GM19238 (cell line): ENCODE measurements around the gene PLCG2.

ENCODE experiments used
- DNase-seq: peaks from one replicate; pipeline ENCODE4 v3.0.0; 2011; ENCODE audit warnings: low spot score; ENCODE audit not compliant: insufficient read length

PLCG2 gene

DNA sequence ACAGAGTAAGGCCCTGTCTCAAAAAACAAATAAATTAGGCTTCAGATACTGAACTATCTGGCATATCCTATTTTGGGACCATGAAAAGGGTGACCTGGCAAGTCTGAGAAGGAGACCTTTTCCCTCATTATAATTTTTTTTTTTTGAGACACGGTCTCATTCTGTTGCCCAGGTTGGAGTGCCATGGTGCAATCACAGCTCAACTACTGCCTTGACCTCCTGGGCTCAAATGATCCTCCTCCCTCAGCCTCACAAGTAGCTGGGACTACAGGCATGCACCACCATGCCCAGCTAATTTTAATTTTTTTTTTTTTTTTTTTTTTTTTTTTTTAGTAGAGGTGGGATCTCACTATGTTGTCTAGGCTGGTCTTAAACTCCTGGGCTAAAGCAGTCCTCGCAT lies 37.3 kb downstream of the PLCG2 start:
- no peak for DNase-seq

DNA sequence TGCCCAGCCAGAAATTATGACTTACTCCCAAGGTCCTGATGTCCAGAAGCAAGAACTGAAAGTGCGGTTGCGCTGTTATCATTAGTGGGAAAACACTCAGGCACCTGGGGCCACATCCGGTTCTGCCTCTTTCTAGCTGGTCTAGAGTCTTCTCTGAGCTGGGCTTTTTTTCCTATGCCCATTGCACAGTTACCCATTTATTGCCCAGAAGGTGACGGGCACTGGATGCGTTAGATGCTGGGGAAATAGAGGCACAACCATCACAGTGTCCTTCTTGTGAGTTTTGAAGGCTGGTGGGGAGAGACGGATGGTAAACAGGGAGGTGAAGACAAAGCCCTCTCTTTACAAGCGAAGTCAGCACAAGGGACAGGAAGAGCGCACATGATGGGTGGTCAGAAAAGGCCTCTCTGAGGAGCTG lies 37.7 kb downstream of the PLCG2 start:
- DNase-seq, result no peak

- DNase-seq, result no peak
Measured at GRCh38 chr16:81817296-81817695, 38.2 kb downstream of the PLCG2 start.

DNA sequence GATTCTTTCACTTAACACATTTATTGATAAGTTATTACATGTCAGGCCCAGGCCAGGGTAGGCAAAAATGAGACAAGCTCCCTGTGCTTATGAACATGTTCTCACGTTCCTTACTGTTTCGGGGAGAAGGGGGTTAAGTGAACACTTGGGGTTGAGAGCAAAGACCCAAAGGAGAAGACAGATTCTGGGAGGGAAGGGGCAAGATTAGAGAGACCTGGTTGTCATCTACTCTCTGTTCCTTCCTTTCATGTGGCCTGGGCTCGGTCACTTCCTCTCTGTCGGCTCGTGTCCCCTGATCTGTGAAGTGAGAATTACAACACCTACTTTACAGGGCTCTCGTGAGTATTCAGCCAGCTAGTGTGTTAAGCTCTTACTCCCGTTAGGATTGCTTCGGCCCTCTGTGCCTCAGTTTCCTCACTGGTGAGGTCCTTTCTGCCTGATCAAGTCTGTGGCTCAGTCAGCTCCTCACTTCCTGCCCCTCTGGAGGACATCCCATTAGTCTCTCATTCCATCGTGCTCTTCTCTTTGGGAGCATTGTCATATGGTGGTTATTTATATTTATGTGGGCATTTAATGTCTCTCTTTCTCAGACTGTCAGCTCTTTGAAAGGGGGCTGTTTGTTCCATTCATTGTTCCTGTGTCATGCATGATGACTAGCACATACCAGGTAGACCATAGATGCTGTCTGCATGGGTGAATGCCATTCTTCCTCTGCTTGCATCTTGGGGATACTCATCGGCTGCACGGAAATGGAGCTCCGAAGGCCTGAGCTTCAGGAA lies 38.9 kb downstream of the PLCG2 start:
- no peak for DNase-seq

- no peak for DNase-seq
Measured at GRCh38 chr16:81818568-81818896, 39.4 kb downstream of the PLCG2 start.

- no peak for DNase-seq
Measured at GRCh38 chr16:81818905-81819304, 39.8 kb downstream of the PLCG2 start.

- DNase-seq, result no peak
Measured at GRCh38 chr16:81821436-81822128, 42.5 kb downstream of the PLCG2 start.

DNA sequence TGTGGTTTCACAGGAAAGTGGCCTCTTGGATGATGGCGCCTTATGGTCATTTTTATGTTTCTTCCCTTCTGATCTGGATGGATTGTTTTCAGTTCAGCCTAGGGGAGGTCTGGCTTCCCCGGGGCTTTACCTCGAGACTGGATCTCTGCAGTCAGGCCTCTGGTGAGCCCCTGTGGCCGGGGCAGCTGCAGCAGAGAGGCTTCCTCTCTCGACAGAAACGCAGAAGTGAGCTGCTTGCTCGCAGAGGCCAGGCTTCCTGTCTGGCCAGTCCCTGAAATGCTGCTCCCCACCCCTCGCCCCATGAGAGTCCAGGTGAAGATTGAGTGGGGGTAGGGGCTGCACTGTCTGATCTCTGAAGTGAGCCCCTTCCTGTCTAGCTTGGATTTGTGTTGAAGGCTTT lies 44.0 kb downstream of the PLCG2 start:
- peak; percentile 45 for DNase-seq

- DNase-seq, result no peak
Measured at GRCh38 chr16:81823734-81824133, 44.6 kb downstream of the PLCG2 start.

DNA sequence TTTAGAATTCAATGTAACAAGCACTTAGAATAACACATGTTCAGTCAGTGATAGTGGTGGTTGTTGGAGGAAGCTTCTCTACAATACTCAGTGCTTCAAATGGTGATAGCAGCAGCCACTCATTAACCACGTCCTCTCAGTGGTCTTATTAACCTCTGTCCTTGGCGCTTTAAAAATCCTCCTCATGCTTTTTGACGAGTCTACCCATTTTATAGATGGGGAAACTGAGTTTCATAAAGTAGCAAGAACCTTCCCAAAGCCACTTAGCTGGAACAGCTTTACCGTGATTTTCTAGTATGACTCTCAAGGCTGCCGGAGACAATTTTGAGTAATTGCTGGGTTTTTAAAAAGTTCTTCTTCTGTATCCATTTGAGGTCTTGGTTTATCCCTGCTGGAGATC lies 47.4 kb downstream of the PLCG2 start:
- no peak for DNase-seq

DNA sequence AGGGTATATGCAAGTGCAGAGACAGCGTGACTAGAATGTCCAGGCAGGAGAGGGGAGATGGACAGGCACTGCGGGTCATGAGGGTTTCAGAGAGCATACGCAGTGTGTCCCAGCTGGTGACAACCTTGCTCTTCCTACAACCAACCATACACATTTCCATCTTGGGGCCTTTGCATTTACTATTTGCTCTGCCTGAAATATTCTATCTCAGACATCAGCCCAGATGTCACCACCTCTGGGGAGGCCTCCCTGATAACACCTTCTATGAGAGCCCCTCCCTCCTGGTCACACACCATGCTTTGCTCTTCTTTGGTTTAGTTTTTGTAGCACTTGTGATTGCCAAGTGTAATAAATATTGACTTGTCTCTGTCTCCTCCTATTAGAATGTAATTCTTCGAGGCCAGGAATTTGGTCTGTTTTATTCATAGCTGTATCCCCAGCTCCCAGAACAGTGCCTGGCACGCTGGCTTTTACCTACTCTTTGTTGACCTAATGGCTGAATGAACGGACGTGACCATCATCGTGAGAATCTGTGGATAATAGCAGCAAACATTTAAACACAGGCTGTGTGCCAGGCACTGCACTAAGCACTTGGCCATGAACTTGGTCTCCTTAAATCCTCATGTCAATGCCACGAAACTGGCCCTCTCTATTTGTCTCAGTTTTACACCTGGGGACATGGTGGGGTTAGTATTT lies 51.9 kb downstream of the PLCG2 start:
- no peak for DNase-seq

- DNase-seq, result peak; percentile 66
Measured at GRCh38 chr16:81831722-81832126, 52.6 kb downstream of the PLCG2 start.

DNA sequence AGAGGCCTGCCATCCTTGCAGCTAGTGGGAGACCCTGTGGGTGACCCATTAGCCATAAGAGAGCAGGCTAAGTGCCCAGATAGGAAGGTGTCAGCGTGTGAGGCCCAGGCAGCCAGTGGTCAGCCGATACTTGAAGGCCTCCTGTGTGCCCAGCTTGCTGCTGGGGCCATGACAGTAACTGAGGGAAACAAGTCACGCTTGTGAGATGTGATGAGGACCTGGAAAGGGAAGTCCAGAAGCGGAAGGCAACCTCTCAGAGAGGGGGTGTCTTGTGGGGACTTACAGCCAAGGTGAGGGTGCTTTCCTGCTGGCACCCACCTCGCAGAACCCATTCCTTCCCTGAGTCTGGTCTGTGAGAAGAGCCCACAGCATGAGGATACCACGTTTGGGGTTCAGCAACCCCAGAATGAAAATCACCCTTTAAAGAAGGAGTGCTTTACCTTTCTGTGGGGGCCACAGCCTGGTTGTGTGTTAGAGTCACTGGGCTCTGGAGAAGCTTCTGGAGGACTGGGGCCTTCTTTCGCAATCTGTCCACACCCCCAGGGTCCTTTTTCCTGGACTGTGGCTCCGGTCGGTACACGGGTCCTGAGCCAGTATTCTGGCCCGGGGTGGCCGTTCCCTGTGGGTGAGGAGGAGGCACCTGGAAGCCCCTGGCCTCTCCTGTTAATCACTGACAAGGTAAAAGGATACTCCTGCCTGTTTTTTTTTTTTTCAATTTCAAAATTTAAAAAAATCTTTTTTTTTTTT lies 53.9 kb downstream of the PLCG2 start:
- DNase-seq, result no peak

DNA sequence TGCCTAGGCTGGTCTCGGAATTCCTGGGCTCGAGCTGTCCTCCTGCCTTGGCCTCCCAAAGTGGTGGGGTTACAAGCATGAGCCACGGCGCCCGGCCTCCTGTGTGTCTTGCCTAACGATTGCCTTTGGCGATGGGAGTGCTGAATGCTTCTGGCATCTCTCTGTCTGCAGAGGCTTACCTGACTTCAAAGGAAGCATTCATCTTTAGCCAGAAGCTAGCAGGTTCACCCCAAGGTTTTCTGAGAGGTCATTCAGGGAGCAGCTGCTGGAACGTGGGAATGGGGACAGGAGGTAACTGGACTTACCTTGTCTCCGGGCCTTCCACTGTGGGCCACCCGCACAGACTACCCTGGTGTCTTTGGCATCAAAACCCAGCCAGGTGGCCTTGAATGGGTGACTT lies 54.7 kb downstream of the PLCG2 start:
- DNase-seq, result no peak

GRCh38 chr16:81834868-81835267 lies 55.8 kb downstream of the PLCG2 start:
- no peak for DNase-seq

DNA sequence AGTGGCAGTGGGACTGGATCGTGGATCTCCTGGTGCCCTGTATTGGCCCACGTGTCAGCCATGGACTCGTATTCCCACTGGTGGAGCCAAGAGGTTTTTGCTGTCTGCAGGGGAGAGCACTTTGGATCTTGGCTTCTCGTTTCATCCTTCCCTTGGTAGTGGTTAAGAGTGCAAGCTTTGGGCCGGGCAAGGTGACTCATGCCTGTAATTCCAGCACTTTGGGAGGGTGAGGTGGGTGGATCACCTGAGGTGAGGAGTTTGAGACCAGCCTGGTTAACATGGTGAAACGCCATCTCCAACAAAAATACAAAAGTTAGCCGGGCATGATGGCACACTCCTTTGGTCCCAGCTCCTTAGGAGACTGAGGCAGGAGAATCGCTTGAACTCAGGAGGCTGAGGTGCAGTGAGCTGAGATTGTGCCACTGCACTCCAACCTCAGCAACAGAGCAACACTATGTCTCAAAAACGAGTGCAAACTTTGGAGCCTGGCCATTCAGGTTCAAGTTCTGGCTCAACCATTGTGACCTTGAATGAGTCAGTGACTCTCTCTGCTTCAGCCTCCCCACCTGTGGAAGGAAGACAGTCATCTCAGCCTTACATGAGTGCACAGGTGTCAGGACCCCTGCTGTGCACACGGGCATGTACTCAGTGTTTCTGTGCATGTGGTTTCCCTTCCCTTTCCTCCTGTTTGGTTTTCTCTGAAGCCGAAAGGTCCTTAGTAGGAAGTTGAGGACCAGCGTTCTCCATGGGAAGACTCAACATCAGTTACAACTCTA lies 57.4 kb downstream of the PLCG2 start:
- peak; percentile 52 for DNase-seq

DNA sequence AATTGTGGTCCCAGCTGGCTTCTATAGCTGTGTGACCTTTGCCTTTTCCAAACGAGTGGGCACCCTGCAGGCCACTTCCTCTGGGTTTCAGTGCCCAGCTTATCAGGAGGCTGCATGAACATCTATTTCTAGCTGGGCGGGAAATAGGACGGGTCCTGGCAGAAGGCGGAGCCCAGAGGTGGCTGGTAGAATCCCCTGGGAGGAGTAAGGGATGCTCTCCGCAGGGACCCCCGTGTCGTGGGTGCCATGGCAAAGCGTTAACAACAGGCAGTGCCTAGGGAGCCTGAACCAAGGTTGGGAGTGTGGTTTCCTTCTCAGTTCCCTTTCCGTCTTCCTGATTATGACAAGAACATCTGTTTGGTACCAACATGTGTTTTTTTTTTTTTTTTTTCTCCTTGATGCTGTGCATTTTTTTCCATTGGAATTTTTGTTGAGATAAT lies 58.2 kb downstream of the PLCG2 start:
- no peak for DNase-seq

DNA sequence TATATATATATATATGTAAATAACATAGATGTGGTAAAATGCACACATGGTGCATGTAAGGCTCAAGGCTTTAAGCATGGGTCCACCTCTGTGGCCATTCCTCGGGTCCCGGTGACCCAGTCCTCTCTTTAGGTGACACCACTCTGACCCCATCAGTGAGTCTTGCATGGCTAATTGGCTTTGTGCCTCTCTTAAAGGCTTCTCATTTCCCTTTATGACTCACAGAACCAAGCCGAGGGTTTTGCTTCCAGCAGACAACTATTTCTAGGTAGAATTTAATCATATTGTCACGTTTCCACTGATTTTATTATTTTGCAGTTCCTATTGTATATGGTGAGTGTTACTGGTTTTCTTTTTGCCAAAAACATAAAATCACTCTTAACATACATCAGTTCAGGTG lies 59.7 kb downstream of the PLCG2 start:
- no peak for DNase-seq

DNA sequence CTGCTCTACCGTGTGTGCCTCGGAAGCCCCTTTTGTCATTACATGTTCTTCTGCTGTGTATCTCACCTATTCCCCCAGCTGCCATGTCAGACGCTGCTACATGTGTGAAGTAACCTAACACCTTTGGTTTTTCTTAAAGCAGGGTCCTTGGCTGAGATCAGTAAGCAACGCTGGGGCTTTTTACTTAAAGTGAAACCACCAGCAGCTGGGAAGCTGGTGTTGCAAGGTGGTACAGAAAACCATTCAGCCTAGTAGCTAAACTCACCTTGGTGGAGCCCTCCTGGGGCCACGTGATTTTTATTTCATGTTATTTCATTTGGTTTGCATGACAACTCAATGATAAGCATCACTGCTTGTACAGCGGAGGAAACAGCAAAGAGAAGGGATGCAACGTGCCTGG lies 62.6 kb downstream of the PLCG2 start:
- no peak for DNase-seq

DNA sequence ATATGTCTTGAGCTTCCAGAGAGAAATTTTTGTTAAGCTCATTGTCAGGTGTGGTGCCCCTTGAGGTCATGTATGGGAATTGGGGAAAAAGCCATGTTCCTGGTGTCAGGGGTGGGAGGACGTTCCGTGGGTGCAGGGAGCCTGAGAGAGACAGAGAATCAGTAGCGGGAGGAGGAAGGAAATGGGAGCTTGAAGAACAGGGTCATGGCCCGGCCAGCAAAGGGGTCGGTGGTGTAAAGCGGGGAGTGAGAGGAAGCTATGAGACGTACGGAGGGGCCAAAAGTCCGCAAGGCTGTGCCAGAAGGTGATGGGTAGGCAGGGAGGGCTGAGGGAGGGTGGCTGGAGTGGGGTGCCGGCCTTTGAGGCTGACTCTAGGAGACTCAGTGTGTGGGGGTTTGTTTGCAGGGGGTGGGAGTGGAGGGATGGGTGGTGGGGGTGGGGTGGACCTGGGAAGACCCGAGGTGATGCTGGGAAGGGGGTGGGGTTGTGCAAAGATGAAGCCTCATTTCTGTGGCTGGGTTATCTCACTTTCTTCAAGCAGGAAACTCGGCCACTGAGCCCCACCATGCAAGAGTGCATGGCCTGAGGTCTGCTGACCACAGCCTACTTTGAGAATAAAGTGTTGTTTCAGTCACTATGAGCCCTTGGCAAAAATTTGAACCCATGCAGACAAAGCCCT lies 63.6 kb downstream of the PLCG2 start:
- no peak for DNase-seq

GRCh38 chr16:81843243-81843582 lies 64.1 kb downstream of the PLCG2 start:
- DNase-seq, result no peak
